HG03039 (cell line): ENCODE results near the gene ANO10.

Experiments used
- ATAC-seq: cut with Tn5 transposase; IDR thresholded peaks from one replicate; pipeline ENCODE4 v1.9.1; 2021; ENCODE audit warnings: mild to moderate bottlenecking, moderate library complexity; ENCODE audit not compliant: unreplicated experiment

The ANO10 gene

DNA sequence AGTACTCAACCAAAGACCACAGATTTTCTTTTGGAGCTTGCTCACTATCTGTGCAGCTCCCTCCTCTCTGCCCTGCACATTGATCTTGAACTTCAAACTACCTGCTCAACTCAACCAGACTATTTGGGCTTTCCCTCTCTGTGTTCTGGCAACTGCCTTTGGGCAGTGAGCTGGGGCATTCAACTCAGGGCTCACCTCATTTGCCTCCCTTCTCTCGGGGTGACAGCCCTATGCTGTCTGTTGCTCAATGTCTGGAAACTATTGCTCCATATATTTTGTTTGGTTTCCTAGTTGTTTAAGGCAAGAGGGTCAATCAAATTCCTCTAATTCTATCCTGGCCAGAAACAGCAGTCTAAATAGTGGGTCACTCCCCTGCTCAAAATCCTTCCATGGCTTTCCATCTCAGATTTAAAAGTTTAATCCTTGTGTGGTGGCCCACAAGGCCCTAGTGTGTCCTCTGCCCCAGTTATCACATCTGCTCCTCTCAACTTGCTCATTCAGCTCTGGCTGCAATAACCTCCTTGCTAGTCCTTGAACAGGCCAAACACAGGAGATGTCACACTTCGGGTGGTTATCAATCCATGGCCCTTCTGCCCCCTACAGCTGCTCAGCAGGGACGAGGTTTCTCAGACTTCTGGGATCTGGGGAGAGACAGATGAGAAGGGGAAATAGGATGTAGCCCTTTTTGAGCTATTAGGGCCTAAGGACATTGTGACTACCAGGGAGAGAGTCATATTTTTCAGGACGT, 267.7 kb downstream of the ANO10 start:
- ATAC-seq, result no peak

DNA sequence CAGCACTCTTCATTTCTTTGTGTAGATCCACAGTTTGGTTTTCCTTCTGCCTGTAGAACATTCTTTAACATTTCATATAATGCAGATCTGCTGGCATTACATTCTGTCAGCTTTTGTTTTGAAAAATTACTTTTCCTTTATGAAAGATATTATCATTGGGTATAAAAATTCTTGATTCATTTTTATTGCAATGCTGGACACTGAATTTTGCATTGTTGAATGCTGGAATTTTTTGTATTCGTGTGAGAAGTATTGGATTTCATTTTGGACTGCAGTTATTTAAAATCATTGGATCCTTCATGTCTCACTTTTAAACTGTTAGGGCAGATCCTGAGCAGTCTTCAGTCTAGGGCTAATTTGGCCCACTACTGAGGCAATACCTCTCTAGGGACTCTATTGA, 268.4 kb downstream of the ANO10 start:
- no peak for ATAC-seq

DNA sequence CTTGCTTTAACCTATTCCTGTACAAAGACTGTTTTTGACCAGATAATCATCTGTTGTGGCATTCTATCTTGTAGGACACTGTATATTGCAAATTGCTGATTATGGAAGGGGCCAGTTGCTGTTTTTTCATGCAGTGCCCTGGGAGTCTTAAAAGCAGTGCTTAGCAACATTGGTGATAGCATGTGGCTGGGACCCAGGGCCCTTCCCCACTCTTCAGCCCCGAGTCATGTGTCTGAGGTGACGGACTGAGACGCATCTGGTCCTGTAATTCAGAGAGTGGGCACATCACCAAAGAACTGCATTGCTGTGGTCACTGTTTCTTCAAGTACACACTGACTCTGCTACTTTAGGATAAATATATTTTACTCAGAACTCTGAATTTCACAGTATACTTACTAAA, 272.1 kb downstream of the ANO10 start:
- no peak for ATAC-seq

DNA sequence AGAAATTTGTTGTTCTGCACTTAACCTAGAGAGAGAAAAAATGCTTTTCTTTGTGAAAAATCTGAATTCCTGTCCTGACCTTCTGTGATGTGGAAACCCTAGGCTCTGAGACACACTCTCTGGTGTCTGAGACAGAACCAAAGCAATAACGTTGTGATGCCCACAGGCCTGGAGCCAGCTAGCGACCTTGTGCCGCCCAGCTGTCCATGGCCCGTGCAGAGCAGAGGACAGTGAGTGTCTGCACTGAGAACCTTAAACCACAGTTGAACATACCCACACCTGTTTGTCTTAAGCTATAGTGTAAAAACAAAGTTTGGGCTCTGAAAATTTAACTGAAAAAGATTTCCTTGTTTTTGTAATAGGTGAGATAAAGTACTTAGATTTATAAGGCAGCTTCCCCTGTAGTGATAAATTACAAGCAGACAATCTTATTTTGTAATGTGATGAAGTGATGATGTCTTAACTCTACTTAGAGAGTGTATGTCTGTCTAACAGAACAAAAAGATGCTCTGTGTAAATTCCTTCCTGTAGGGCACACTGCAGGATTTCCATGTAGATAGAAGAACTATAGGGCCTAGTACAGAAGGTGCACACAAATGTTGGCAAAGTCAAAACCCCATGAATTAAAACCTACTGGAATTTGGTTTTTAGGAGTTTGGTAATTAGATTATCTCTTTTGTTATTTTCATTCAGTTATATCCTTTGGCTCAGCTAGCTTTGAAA, 272.8 kb downstream of the ANO10 start:
- ATAC-seq, result no peak

DNA sequence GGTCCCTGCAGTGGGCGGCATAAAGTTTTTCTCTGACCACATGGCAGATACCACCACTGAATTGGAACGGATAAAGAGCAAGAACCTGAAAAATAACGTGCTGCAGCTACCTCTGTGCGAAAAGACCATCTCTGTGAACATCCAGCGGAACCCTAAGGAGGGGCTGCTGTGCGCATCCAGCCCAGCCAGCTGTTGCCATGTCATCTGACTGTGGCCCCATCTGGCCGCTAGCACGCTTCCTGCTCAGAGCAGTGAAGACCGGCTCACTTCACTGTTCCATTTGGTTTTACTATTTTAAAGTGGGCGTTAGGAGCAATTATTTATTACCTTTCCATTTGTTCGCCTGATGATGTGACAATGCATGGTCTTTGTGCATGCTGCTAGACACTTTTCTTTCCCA, 273.5 kb downstream of the ANO10 start:
- ATAC-seq, result no peak

DNA sequence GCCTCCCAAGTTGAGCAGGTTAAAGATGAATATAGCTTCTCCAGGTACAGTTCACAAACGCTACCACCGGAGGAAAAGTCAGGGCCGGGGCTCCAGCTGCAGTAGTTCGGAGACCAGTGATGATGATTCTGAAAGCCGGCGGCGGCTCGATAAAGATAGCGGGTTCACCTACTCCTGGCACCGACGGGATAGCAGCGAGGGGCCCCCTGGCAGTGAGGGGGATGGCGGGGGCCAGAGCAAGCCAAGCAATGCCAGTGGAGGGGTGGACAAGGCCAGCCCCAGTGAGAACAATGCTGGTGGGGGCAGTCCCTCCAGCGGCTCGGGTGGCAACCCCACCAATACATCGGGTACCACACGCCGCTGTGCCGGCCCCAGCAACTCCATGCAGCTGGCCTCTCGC, 274.0 kb downstream of the ANO10 start:
- ATAC-seq, result no peak

DNA sequence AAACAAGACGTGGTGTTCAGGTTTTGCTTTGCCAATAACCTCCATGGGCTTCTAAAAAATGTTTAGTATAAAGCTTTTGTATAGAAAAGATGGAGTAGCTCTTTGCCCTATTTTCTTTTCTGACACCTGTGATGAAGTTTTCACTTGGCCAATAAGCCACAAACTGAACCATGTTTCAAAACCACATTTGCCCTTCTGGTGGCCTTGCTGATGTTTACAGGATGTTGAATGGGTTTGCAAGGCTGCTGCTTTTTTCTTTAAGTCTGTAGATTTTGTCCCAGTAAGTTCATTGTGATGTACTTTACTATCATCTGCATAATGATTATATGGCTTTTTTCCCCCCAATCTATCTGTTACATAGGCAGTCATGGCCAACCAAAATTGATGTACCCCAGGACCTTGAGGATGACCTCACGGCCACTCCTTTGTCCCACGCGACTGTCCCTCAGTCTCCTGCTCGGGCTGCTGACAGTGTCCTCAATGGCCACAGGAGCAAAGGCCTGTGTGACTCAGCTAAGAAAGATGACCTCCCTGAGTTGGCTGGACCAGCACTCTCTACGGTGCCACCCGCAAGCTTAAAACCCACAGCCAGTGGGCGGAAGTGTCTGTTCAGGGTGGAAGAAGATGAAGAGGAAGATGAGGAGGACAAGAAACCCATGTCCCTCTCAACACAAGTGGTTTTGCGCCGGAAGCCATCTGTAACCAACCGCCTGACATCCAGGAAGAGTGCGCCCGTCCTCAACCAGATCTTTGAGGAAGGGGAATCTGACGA, 274.6 kb downstream of the ANO10 start:
- ATAC-seq, result no peak

DNA sequence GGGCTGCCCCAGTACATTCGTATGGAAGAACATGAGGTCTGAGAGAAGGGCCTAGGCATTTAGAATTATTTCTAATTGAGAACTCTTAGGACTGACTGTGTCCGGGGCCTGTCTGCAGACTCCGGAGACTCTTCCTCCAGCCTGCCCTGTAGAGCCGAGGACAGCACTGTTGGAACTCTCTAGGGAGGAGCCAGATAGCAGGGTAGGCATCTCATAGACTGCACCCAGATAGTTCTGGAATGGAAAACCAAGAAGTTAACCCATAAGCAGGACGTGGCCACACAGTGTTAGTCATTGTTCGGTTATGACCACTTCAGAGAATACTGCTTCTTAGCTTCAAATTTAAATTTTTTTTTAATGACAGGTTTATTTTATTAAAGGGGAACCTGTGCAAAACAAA, 275.9 kb downstream of the ANO10 start:
- ATAC-seq, result no peak

DNA sequence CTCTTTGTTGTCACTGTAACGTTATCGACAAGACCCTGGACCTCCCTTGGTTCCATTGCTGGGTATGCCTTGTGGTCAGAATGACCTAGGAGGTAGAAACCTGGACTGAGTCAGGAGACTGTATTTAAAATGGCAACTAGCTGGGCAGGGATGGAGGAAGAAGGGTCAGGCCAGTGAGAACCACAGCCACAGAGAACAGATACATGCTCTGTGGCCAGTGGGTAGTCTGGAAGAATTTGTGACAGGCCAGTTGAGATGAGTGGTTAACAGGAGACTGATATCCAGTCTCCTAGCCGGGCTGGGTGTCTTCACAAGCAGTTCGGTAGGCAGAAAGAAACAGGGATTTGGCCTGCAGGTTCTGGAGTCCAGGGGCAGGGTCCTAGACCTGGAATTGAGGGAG, 276.6 kb downstream of the ANO10 start:
- no peak for ATAC-seq

DNA sequence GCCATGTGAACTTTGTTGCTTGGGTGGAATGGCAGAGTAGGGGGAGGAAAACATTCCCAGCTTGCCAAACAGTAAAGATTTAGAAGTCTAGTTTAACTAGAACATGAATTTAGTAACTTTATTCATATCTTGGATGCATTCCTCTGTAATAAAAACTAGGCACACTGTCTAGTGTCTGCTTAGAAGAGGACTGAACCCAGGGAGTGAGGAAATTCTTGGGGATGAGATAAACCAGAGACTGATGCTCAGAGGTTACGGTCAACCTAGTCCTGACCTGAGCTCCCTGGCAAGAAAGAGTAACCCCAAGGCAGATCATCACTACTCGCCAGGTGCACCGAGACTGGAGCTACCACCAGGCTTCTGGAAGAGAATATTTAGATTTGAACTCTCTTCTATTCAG, 277.3 kb downstream of the ANO10 start:
- ATAC-seq, result no peak

DNA sequence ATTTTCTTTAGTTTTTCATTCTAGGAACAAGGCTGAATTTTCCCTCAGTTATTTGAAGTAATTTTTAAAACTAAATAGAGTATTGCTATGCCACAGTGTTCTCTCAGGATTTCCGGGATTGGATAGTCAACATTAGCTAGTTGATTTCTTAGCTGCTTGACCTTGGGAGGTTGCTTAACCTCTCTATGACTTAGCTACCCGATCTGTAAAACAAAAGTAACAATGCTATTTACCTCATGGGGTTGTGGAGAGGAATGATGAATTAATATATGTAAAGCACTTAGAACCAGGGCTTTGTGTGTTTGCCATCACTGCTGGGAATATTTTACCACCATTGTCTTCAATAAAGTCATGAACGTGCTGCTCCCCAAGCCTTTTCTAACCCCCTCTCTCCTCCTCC, 278.0 kb downstream of the ANO10 start:
- no peak for ATAC-seq

DNA sequence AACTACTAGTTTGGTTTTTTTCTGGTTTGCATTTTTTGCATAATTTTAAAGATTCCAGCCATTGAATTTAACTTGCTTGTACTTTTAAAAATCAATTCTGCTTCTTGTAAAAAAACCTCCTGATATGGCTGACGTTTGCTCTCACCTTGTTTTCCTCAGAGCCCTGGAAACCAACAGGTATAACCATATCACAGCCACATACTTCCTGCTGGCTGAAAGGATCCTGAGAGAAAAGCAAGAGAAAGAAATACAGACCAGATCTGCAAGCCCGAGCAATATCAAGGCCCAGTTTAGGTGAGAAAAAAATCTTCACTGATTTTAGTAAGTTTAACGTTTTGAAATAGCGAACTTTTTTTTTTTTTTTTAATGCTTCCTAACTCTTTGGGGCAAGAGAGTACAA, 278.6 kb downstream of the ANO10 start:
- ATAC-seq, result no peak

DNA sequence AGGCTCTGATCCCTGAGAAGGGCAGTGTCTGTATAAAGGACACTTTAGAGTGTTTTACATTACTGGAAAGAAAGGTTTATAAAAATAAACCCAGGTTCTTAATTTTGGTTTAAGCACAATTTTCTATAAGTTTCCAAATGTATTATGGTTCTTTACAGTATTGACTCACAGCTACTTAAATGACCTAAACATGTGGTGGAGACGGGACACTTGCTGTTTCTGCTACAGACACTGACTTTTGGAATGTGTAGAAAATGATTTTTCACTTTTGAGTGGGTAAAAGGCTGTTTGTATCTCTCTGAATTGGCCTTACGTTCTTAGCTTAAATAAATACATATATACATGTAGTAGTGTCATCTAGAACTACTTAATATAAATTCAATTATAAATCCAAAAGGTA, 280.0 kb downstream of the ANO10 start:
- no peak for ATAC-seq

DNA sequence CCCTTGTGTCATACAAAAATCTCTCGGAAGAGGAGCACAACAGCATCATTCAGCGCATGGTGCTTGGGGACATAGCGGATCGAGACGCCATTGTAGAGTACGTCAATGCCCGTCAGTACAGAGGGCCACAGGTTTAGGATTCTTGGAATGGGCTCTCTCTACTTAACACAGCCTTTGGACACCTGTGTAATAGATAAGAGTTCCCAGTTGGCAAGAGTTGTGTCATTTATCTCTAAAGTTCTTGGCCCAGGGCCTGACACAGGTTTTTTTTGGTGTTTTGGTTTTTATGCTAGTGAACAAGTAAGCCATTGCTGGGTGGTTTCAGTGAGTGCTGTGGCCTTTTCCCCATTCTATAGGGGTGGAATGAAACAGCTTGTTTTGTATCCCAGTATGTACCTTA, 281.4 kb downstream of the ANO10 start:
- ATAC-seq, result no peak

DNA sequence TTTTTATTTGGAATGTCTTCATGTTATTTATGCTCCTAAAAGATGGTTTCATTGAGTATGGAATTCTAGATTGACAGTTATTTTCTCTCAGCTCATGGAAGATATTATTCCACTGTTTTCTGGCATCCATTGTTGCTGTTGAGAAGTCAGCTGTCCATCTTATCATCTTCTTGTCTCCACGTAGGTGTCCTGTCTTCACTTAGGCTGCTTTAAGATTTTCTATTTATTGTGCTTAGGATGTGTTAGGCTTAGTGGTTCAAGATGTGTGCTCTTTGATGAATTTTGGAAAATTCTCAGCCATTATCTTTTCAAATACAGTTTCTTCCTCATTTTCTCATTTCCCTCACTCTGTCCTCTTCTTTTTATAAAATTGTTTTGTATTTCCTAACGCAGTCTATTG, 283.5 kb downstream of the ANO10 start:
- ATAC-seq, result no peak

DNA sequence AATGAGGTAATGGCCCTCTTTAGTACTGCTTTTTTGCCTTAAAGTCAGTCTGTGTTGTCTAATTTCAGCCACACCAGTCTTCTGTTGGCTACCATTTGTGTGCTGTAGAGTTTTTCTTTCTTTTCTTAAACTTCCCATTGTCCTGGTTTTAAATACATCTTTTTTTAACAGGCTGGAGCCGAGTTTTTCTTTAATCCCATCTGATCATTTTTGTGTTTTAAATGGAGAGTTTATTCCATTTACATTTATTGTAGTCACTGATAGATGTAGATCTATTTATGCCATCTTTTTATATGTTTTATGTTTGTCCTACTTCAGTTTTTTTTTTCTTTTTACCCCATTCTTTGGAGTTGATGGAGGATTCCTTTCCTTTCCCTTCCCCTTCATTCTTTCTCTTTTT, 286.0 kb downstream of the ANO10 start:
- ATAC-seq, result no peak

DNA sequence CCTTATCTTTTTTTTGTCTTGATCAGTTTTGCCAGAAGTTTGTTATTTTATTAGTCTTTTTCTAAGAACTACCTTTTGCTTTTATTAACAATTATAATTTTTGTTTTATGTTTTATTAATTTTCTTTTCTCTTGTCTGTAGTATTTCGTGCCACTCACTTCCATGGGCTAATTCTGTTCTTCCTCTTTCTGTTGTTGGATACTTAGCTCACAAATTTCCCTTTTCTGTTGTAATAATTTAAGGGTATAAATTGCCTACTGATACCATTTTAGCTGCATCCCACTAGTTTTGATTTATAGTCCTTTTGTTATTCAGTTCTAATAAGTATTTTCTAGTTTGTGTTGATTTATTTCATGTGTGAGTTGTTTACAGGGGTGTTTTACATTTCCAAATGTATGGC, 286.8 kb downstream of the ANO10 start:
- no peak for ATAC-seq

DNA sequence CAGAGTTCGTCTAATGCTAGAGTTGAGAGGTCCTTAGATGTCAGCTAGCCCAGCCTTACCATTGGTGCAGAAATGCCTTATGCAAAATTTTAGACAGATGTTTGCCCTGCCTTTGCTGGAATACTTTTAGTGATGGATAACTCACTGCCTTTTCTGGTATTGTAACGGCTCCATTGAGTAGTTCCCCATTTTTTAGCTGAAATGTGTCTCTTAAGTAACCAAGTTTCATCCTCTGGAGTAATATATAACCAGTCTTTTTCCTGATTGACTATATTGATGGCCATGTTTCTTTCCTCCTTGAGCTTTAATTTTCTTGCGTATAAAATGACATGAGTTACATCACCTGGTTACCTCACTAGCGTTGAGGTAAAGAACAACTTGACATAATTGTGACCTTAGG, 290.4 kb downstream of the ANO10 start:
- ATAC-seq, result no peak

DNA sequence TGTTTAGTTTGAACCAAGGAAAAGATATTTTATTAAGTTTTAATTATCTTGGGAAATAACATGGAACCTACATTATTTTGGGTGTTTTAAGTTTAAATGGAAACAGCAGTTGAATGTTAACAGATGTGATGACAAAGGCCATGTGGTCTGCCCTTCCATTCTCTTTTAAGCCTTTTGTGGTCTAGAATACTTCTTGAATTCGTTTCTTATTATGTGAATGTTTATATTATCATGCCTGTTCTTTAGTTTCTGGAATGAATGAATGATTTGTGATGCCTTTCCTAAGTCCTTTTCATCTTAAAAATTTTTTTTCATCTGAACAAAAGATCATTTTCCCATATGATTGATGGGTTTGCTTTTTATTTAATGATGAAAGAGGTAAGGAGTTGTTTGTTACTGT, 290.8 kb downstream of the ANO10 start:
- no peak for ATAC-seq

DNA sequence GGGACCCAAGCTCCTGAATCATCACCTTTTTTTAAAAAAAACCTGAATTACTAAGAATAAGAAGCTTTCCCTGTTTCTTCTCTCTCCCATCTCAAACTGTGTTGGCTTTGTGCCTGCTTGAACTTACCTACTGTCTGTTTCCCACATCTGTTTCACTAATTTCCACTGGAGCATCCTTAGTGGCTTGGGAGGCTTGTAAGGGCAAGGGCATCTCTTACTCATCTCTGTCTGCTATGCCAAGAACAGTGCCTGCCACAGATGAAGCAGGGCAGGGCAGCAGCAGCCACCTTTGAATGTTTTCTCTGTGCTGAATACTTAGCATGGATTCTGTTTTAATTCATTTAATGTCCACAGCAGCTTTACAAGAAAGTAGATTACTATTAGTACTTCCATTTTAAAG, 293.2 kb downstream of the ANO10 start:
- no peak for ATAC-seq

DNA sequence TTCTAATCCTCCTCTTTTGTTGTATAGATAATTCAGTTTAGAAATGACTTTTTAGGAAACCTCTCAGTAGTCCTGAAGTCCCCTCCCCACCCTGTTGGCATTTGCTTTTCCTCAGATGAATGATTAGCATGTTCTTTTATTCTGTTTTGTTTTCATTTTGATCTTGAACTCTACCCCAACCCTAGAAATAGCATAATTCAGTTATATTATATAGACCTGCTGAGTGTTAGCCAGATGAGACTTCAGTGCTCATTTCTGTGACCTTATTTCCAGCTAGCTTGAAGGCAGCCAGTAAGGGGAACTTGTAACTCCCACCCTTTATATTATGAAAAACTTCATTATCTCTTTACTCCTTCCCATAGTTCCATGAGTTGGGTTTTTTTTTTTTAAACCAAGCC, 294.2 kb downstream of the ANO10 start:
- ATAC-seq, result no peak
